Breast epithelium (tissue), 3 donors: ENCODE measurements around the gene MUC6.

Source experiments
- POLR2A ChIP-seq: fragments of 450-650 bp; IDR thresholded peaks from one replicate; pipeline ENCODE4 v1.6.1; 2016; ENCODE audit warnings: antibody characterized with exemption, mild to moderate bottlenecking, moderate library complexity
- POLR2AphosphoS5 ChIP-seq, 3 donors: sonication (generic); formaldehyde crosslinking; IDR thresholded peaks; one replicate each; pipeline ENCODE4 v1.6.1; 2017; ENCODE audit warnings: antibody characterized with exemption in 3 of 3
- TF ChIP-seq, protein P1 (sequence below), 3 donors: fragments of 450-650 bp; IDR thresholded peaks; one replicate each; pipeline ENCODE4 v1.5.1; 2016 to 2017; ENCODE audit warnings: antibody characterized with exemption in 3 of 3, mild to moderate bottlenecking in 3 of 3, moderate library complexity in 3 of 3

DNA sequence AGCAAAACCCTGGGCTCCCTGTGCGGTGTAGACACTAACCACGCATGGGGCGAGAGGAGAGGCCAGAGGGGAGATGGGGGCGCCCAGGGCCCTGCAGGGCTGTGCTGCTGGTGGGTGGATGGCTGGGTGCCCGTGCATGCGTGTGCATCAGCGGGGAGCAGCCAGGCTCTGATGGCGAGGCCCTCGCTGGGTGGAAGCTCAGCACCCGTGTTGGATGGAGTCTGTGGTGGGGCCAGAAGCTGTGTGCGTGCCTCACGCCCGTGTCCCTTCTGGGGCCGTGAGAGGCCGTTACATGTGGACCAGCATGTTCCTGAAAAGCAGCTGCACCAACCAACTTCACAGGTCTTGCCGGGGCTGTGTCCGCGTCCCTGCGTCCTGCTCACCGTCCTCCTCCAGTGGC lies 33.4 kb downstream of the MUC6 start:
- TF ChIP-seq POLR2AphosphoS5 (IDR thresholded peaks at IDR 0.05) = no peak
- TF ChIP-seq, protein P1, sequence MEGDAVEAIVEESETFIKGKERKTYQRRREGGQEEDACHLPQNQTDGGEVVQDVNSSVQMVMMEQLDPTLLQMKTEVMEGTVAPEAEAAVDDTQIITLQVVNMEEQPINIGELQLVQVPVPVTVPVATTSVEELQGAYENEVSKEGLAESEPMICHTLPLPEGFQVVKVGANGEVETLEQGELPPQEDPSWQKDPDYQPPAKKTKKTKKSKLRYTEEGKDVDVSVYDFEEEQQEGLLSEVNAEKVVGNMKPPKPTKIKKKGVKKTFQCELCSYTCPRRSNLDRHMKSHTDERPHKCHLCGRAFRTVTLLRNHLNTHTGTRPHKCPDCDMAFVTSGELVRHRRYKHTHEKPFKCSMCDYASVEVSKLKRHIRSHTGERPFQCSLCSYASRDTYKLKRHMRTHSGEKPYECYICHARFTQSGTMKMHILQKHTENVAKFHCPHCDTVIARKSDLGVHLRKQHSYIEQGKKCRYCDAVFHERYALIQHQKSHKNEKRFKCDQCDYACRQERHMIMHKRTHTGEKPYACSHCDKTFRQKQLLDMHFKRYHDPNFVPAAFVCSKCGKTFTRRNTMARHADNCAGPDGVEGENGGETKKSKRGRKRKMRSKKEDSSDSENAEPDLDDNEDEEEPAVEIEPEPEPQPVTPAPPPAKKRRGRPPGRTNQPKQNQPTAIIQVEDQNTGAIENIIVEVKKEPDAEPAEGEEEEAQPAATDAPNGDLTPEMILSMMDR (IDR thresholded peaks at IDR 0.05) = no peak
- no peak for TF ChIP-seq POLR2A
